Esophagus muscularis mucosa (tissue), 3 donors: ENCODE data around the gene CHRNG.

Source experiments
- EP300 ChIP-seq: sonication (generic); formaldehyde crosslinking; IDR thresholded peaks from one replicate; pipeline ENCODE4 v1.6.1; 2017; ENCODE audit warnings: antibody characterized with exemption
- TF ChIP-seq, protein P1 (sequence below), 3 experiments: fragments of 200-600 bp in 2 of 3; fragments of 450-650 bp in 1 of 3; sonication (generic) in 2 of 3; IDR thresholded peaks; one replicate each; pipeline ENCODE4 v1.5.1; 2017 to 2019; ENCODE audit warnings: antibody characterized with exemption in 3 of 3, mild to moderate bottlenecking in 2 of 3, moderate library complexity in 1 of 3

DNA sequence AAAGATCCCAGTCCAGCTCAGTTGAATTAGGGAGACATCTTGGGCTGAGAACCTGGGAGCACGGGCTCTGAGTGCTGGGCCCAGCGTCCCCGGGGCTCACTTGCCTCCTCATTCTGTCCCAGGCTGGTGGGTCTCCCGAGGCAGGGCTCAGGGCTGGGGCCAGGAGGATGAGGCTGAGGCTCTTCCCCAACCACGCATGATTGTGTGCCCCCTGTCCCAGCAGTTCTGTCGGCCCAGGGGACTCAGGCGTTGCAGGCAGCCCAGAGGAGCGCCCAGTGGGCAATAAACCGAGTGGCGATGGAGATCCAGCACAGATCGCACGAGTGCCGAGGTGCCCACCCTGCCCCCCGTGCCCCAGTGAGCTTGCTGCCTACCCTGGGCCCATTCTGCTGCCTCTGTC is 18.4 kb upstream of the CHRNG start:
- TF ChIP-seq, protein P1, sequence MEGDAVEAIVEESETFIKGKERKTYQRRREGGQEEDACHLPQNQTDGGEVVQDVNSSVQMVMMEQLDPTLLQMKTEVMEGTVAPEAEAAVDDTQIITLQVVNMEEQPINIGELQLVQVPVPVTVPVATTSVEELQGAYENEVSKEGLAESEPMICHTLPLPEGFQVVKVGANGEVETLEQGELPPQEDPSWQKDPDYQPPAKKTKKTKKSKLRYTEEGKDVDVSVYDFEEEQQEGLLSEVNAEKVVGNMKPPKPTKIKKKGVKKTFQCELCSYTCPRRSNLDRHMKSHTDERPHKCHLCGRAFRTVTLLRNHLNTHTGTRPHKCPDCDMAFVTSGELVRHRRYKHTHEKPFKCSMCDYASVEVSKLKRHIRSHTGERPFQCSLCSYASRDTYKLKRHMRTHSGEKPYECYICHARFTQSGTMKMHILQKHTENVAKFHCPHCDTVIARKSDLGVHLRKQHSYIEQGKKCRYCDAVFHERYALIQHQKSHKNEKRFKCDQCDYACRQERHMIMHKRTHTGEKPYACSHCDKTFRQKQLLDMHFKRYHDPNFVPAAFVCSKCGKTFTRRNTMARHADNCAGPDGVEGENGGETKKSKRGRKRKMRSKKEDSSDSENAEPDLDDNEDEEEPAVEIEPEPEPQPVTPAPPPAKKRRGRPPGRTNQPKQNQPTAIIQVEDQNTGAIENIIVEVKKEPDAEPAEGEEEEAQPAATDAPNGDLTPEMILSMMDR (IDR thresholded peaks at IDR 0.05) = no peak
- no peak for TF ChIP-seq EP300
